ENCODE measurements around the gene PNPO.
"Not testable (repeated sequence)": the region's sequence is repeated elsewhere in the genome, so short reads cannot be mapped to it uniquely, and the experiment has no call there.

The PNPO gene

GRCh38 chr17:47983492-47984223, 42.3 kb downstream of the PNPO start:
- Histone ChIP-seq H3K27ac (no peak overlapping the region), H3K4me3 (no peak overlapping the region)
- DNase-seq (ENCODE audit: low spot score), result no peak
- TF ChIP-seq CTCF (IDR thresholded peaks at IDR 0.05), result no peak

DNA sequence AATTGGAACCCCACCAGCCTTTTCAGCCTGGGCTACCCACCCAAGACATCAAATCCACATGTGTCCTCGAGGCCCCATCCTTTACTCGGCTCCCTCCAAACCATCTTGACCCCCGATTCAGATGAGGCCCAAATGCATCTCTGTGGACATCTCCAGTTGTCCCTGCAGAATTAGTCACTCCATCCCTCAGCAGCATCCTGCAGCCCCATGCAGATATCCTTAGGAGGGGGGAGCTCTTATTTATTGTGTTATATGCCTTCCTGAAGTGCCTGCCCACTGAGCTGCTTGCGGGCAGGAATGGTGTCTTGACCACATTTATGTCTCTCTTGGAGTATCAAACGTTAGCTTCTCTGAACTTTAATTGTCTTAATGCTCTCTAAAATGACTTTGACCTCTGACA, 45.1 kb downstream of the PNPO start:
- no peak for TF ChIP-seq CTCF (IDR thresholded peaks at IDR 0.05)
- H3K27ac ChIP-seq, result no peak overlapping the region
- no peak for DNase-seq (ENCODE audit: low spot score)
- no peak overlapping the region for H3K4me3 ChIP-seq

GRCh38 chr17:47987240-47987835, 46.0 kb downstream of the PNPO start:
- no peak for DNase-seq (ENCODE audit: low spot score)
- Histone ChIP-seq H3K4me3 (no peak overlapping the region), H3K27ac (no peak overlapping the region)
- TF ChIP-seq CTCF (IDR thresholded peaks at IDR 0.05), result no peak

DNA sequence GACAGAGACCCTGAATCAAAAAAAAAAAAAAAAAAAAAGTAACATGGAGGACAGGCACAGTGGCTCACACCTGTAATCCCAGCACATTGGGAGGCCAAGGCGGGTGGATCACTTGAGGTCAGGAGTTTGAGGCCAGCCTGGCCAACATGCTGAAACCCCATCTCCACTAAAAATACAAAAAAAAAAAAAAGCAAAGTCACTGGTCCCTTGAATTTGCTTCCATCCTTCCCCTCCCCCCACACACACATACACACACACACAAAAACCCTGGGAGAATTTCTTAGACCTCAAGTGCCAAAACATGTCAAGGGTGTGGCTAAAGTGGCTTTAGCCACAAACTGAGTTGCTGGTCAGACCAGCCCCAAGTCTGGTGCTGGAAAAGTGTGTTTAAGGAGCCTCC, 47.1 kb downstream of the PNPO start:
- not testable (repeated sequence) for DNase-seq (ENCODE audit: low spot score); H3K27ac ChIP-seq; H3K4me3 ChIP-seq

- no peak overlapping the region for H3K27ac ChIP-seq
- no peak overlapping the region for H3K4me3 ChIP-seq
- DNase-seq (ENCODE audit: low spot score), result no peak
- no peak for TF ChIP-seq CTCF (IDR thresholded peaks at IDR 0.05)
Observed at GRCh38 chr17:47989159-47989558, 47.8 kb downstream of the PNPO start.

DNA sequence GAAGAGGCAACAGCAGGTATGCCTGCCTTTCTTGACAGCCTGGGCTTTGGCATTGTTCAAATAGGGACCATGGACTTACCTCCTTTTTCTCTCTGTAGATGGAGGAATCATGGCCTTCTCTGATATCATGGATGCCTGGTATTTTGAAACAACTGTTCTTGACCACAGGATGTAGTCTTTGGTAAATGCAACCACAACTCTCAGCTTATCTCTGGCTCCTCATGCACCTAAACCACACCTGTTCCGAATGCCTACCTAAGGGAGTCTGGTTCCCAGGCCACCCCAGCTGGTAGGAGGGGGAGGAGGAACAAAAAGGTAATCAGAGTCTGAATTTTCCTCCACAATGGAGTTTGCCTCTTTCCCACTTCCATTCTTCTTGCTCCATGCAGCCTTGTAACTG, 48.3 kb downstream of the PNPO start:
- no peak overlapping the region for H3K27ac ChIP-seq
- DNase-seq (ENCODE audit: low spot score), result no peak
- TF ChIP-seq CTCF (IDR thresholded peaks at IDR 0.05), result no peak
- H3K4me3 ChIP-seq, result no peak overlapping the region

GRCh38 chr17:47990962-47991731, 49.8 kb downstream of the PNPO start:
- Histone ChIP-seq H3K4me3 (no peak overlapping the region), H3K27ac (no peak overlapping the region)
- no peak for TF ChIP-seq CTCF (IDR thresholded peaks at IDR 0.05)
- no peak for DNase-seq (ENCODE audit: low spot score)
